OCI-LY7 (cell line): ENCODE measurements around the gene ARRB2.

Source experiments
- CTCF ChIP-seq: fragments of 200-600 bp; sonication (generic); conservative IDR thresholded peaks from 2 replicates; pipeline ENCODE4 v1.5.1; 2014; ENCODE audit warnings: mild to moderate bottlenecking, antibody characterized with exemption, low read length, moderate library complexity, mixed read lengths
- EZH2phosphoT487 ChIP-seq: fragments of 200-600 bp; sonication (generic); IDR thresholded peaks from 2 replicates; pipeline ENCODE4 v1.6.1; 2018; ENCODE audit warnings: low read depth, borderline replicate concordance, mild to moderate bottlenecking, mixed run types, antibody characterized with exemption, low read length, moderate library complexity, mixed read lengths

- TF ChIP-seq CTCF (no peak), EZH2phosphoT487 (no peak)
Observed at GRCh38 chr17:4750606-4751005, 40.2 kb downstream of the ARRB2 start.
